ENCODE data around the gene EIF3D.

DNA sequence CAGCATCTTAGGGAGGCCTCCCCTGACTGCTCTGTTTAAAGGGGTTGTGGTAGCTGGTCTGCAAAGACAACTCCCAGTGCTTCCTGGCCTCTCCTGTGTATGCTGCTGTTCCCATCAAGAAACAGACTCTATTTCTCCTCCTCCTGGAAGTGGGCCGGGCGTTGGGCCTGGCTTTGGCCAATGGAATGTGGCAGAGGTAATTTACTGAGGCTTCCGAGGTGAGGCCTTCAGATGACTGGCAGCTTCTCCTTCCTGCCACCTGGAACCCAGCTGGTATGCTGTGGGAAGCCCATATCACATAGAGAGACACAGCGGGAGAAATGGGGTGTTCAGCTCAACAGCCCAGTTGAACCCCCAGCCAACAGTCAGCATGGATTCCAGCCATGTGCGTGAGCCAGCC lies 25.1 kb upstream of the EIF3D start:
- TF ChIP-seq CREB1 (IDR thresholded peaks at IDR 0.05; ENCODE audit: low read depth) (no peak), TAF1 (IDR thresholded peaks at IDR 0.05; ENCODE audit: low read depth) (no peak), ZBTB7A (IDR thresholded peaks at IDR 0.05; ENCODE audit: low read depth) (no peak), TCF12 (IDR thresholded peaks at IDR 0.05; ENCODE audit: low read depth) (no peak), EGR1 (IDR thresholded peaks at IDR 0.05) (no peak), YY1 (IDR thresholded peaks at IDR 0.05; ENCODE audit: low read depth) (no peak)
- TF ChIP-seq, protein P1, sequence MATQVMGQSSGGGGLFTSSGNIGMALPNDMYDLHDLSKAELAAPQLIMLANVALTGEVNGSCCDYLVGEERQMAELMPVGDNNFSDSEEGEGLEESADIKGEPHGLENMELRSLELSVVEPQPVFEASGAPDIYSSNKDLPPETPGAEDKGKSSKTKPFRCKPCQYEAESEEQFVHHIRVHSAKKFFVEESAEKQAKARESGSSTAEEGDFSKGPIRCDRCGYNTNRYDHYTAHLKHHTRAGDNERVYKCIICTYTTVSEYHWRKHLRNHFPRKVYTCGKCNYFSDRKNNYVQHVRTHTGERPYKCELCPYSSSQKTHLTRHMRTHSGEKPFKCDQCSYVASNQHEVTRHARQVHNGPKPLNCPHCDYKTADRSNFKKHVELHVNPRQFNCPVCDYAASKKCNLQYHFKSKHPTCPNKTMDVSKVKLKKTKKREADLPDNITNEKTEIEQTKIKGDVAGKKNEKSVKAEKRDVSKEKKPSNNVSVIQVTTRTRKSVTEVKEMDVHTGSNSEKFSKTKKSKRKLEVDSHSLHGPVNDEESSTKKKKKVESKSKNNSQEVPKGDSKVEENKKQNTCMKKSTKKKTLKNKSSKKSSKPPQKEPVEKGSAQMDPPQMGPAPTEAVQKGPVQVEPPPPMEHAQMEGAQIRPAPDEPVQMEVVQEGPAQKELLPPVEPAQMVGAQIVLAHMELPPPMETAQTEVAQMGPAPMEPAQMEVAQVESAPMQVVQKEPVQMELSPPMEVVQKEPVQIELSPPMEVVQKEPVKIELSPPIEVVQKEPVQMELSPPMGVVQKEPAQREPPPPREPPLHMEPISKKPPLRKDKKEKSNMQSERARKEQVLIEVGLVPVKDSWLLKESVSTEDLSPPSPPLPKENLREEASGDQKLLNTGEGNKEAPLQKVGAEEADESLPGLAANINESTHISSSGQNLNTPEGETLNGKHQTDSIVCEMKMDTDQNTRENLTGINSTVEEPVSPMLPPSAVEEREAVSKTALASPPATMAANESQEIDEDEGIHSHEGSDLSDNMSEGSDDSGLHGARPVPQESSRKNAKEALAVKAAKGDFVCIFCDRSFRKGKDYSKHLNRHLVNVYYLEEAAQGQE (IDR thresholded peaks at IDR 0.05; ENCODE audit: low read depth), result no peak
